Naive thymus-derived CD4-positive, alpha-beta T cell (primary cell): ENCODE data around the gene TEX13D. TPM values are rescaled to one million over a fixed set of nuclear protein-coding genes. Genes with fewer than 3 reads are reported as not detected.
A peak's percentile ranks its signal among the peaks of the same experiment; 100 is the strongest.

Experiments
- ATAC-seq: fragments of 150-1000 bp; cut with Tn5 transposase; 2 replicates; pipeline ENCODE4 v1.10.0; 2021; ENCODE audit warnings: mild to moderate bottlenecking, moderate library complexity
- CTCF ChIA-PET: fragments of 350-600 bp; sonication (Branson Sonifier 250); formaldehyde crosslinking; loops from one replicate; lab custom pipeline; 2021; ENCODE audit warnings: antibody characterized with exemption; lab: Charles Lee
- POLR2A ChIA-PET: fragments of 350-600 bp; sonication (Branson Sonifier 250); formaldehyde crosslinking; loops from one replicate; lab custom pipeline; 2021; ENCODE audit warnings: antibody characterized with exemption, inconsistent platforms; lab: Charles Lee
- DNase-seq, 9 donors: peaks; one replicate each; pipeline versions ENCODE4 v3.0.0 to v3.0.0-alpha.2; 2020 to 2022; ENCODE audit warnings: mixed read lengths in 1 of 9
- H3K27ac ChIP-seq: one replicate; pipeline ENCODE4 v1.7.0; 2013; ENCODE audit warnings: mild to moderate bottlenecking, low read depth, low read length, moderate library complexity
- H3K27me3 ChIP-seq, 2 donors: one replicate each; pipeline ENCODE4 v1.7.0; 2013; ENCODE audit warnings: low read length in 2 of 2, mild to moderate bottlenecking in 2 of 2, moderate library complexity in 2 of 2; ENCODE audit not compliant: control insufficient read depth in 2 of 2, insufficient read depth in 2 of 2
- H3K36me3 ChIP-seq, 3 experiments: 1 replicate in 2 of 3; 2 replicates in 1 of 3; pipeline ENCODE4 v1.7.0; 2013; ENCODE audit warnings: low read length in 3 of 3, mild to moderate bottlenecking in 3 of 3, moderate library complexity in 1 of 3; ENCODE audit not compliant: insufficient read depth in 3 of 3, control insufficient read depth in 2 of 3
- H3K4me1 ChIP-seq, 2 donors: one replicate each; pipeline ENCODE4 v1.7.0; 2013; ENCODE audit warnings: low read length in 2 of 2, mild to moderate bottlenecking in 2 of 2, moderate library complexity in 1 of 2; ENCODE audit not compliant: control insufficient read depth in 2 of 2, insufficient read depth in 2 of 2
- H3K4me3 ChIP-seq: 2 replicates; pipeline ENCODE4 v1.7.0; 2013; ENCODE audit warnings: mild to moderate bottlenecking, low read length
- H3K9me3 ChIP-seq, 3 experiments: 1 replicate in 2 of 3; 2 replicates in 1 of 3; pipeline ENCODE4 v1.7.0; 2013; ENCODE audit warnings: low read length in 3 of 3; ENCODE audit not compliant: control insufficient read depth in 2 of 3
- H3K27ac Mint-ChIP-seq, 9 donors: one replicate each; pipeline ENCODE4 v1.8.0; 2020 to 2022; ENCODE audit warnings: mixed read lengths in 9 of 9, mild to moderate bottlenecking in 8 of 9, moderate library complexity in 5 of 9, inconsistent platforms in 2 of 9
- H3K27me3 Mint-ChIP-seq, 5 donors: one replicate each; pipeline ENCODE4 v1.8.0; 2021 to 2022; ENCODE audit warnings: mixed read lengths in 5 of 5, mild to moderate bottlenecking in 1 of 5
- H3K36me3 Mint-ChIP-seq, 5 donors: one replicate each; pipeline ENCODE4 v1.8.0; 2020 to 2022; ENCODE audit warnings: mixed read lengths in 5 of 5, mild to moderate bottlenecking in 3 of 5, inconsistent platforms in 1 of 5
- H3K4me1 Mint-ChIP-seq, 7 donors: one replicate each; pipeline ENCODE4 v1.8.0; 2020 to 2022; ENCODE audit warnings: mixed read lengths in 7 of 7, mild to moderate bottlenecking in 3 of 7, inconsistent platforms in 1 of 7
- H3K4me3 Mint-ChIP-seq, 10 donors: one replicate each; pipeline ENCODE4 v1.8.0; 2020 to 2022; ENCODE audit warnings: mild to moderate bottlenecking in 10 of 10, mixed read lengths in 10 of 10, moderate library complexity in 6 of 10, inconsistent platforms in 2 of 10
- H3K9me3 Mint-ChIP-seq, 11 donors: one replicate each; pipeline ENCODE4 v1.8.0; 2020 to 2022; ENCODE audit warnings: mixed read lengths in 11 of 11, mild to moderate bottlenecking in 4 of 11, inconsistent platforms in 1 of 11, moderate library complexity in 1 of 11
- intact Hi-C, 2 donors: fragments of 100-400 bp; cut with micrococcal nuclease; formaldehyde crosslinking; loops; one replicate each; pipeline ENCODE4 v1.15.1; 2023
- polyA plus RNA-seq, 2 donors: library from polyadenylated mRNA; unstranded; fragments of 300-500 nt; fragmentation: Illumina TruSeq; gene quantifications; one replicate each; pipeline ENCODE4 v1.2.3, GENCODE V29; 2021
- total RNA-seq, 6 experiments: library from RNA in 5 of 6; stranded (reverse) in 5 of 6; gene quantifications; 1 replicate in 5 of 6; 2 replicates in 1 of 6; pipeline ENCODE4 v1.2.3 and lab custom pipeline; 2021 to 2026

TEX13D gene
- total and polyA plus RNA-seq, 7 experiments from 2014 or later: not detected

DNA sequence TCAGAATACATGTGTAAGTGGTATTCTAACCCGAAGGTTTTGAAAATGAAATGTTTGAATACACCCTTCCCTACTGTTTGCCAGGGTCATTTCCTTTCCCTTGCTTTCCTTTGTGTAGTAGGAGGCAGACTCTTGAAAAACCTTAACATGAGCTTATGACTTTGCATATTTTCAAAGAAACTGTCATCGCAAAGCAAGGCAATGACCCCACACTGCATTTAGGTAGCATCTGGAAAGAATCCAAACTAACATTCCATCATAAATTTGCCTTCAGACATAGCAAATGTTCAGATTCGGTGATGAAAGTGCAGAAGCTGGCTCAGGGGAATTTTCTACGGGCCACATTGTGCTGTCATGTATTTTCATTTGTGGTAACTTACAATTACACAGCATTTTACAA is 46.2 kb downstream of the TEX13D start:
- Mint-ChIP-seq H3K4me3 (no peak overlapping the region), H3K27me3 (no peaks in the 10 kb centered on the region), H3K27ac (no peak overlapping the region), H3K4me1 (peaks cover 6 to 39% (median 22%) of the 10 kb centered on the region in 7 donors), H3K36me3 (peaks cover 0 to 19% (median 8%) of the 10 kb centered on the region in 5 donors), H3K9me3 (peaks cover 0 to 2% (median 0%) of the 10 kb centered on the region in 11 donors)
- H3K27me3 ChIP-seq: no peaks in the 10 kb centered on the region
- peaks cover 0 to 3% of the 10 kb centered on the region in 2 donors for H3K4me1 ChIP-seq
- DNase-seq: no peak
- H3K4me3 ChIP-seq: no peak overlapping the region
- no peaks in the 10 kb centered on the region for H3K9me3 ChIP-seq
- no peaks in the 10 kb centered on the region for H3K36me3 ChIP-seq
- ChIA-PET CTCF (no interaction called here), POLR2A (interaction anchor here (1.9 kb wide), 1 partner anchor 24 kb away, joined by 4 read pairs; no protein-coding TSS in a partner anchor)
- no peak for ATAC-seq
- H3K27ac ChIP-seq: no peak overlapping the region
- intact Hi-C loops: no loop called here

DNA sequence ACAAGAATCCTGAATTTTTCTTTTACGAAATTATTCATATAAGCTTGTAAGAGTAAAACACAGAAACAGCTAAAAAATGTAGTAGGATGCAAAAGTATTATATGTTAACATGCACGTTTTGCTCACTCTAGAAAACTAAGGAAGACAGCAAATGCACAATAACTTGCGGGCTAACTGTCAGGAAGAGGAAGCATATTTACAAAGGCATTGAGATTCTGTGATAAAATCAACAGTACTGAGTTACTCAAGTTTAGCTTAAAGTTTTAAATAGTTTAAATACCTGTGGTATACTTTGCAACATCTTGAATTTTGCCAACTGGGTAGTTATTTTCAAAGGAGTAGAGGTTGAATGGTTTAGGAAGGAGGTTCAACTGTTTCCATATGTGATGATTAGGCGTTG is 50.9 kb downstream of the TEX13D start:
- DNase-seq (no peak), ATAC-seq (no peak)
- H3K4me1 ChIP-seq: no peaks in the 10 kb centered on the region
- ChIA-PET POLR2A (interaction anchor here (0.5 kb wide), 1 partner anchor 161 kb away, joined by 3 read pairs; no protein-coding TSS in a partner anchor), CTCF (no interaction called here)
- intact Hi-C loops: no loop called here
- H3K27me3 ChIP-seq: no peaks in the 10 kb centered on the region
- H3K27ac Mint-ChIP-seq: peak overlapping the region in 8 of 9 donors; percentile 3 to 71 (median 26)
- no peaks in the 10 kb centered on the region for H3K27me3 Mint-ChIP-seq
- peaks cover 0 to 2% (median 0%) of the 10 kb centered on the region in 11 donors for H3K9me3 Mint-ChIP-seq
- H3K36me3 Mint-ChIP-seq: peaks cover 0 to 16% (median 11%) of the 10 kb centered on the region in 5 donors
- H3K36me3 ChIP-seq: no peaks in the 10 kb centered on the region
- H3K4me3 Mint-ChIP-seq: peak overlapping the region in 5 of 10 donors; percentile 26 to 63 (median 41)
- peaks cover 5 to 39% (median 27%) of the 10 kb centered on the region in 7 donors for H3K4me1 Mint-ChIP-seq
- no peak overlapping the region for H3K27ac ChIP-seq
- no peak overlapping the region for H3K4me3 ChIP-seq
- no peaks in the 10 kb centered on the region for H3K9me3 ChIP-seq

DNA sequence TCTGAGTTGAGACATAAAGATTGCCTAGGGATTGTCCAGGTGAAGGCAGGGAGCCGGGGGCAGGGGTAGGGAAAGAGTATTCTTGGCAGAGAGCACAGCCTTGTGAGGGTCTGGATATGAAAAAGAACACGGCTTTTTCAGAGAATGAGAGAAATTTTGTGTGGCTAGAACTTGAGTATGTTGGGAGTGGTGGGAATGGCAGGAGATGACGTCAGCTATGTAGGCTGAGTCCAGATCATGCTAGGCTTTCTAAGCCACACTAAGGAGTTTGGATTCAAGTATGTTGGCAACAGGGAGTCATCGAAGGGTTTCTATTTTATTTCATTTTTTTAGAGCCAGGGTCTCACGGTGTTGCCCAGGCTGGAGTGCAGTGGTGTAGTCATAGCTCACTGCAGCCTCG is 53.9 kb downstream of the TEX13D start:
- DNase-seq (no peak), ATAC-seq (no peak)
- intact Hi-C loops: loop anchor here (5.0 kb wide), 5 partner anchors 289 to 746 kb away; partner anchors contain the start of gene STAG2 (in 1 of the 2)
- Histone ChIP-seq H3K9me3 (no peaks in the 10 kb centered on the region), H3K27me3 (no peaks in the 10 kb centered on the region), H3K36me3 (no peaks in the 10 kb centered on the region), H3K4me1 (no peaks in the 10 kb centered on the region), H3K4me3 (no peak overlapping the region), H3K27ac (no peak overlapping the region)
- no peaks in the 10 kb centered on the region for H3K9me3 Mint-ChIP-seq
- H3K36me3 Mint-ChIP-seq: peaks cover 0 to 10% (median 5%) of the 10 kb centered on the region in 5 donors
- H3K27ac Mint-ChIP-seq: peak overlapping the region in 3 of 9 donors; percentile 32 to 72 (median 55)
- no peaks in the 10 kb centered on the region for H3K27me3 Mint-ChIP-seq
- CTCF ChIA-PET: interaction anchor here (0.6 kb wide), 1 partner anchor 170 kb away, joined by 3 read pairs; no protein-coding TSS in a partner anchor
- H3K4me3 Mint-ChIP-seq: no peak overlapping the region
- H3K4me1 Mint-ChIP-seq: peaks cover 5 to 35% (median 21%) of the 10 kb centered on the region in 7 donors
- POLR2A ChIA-PET: no interaction called here

Other genes with a start within 250 kb of the TEX13D start
- 10 to 100 TPM; 23.8 to 48.2 (median 37.9) TPM for gene SH2D1A, start 13.9 kb downstream of the TEX13D start, total RNA-seq
- 10 to 100 TPM; 43.8 to 57.6 TPM for gene SH2D1A, start 13.9 kb downstream of the TEX13D start, polyA plus RNA-seq